Limb (tissue), 2 donors: ENCODE data around the gene IFNGR1.
"Not testable (repeated sequence)": the region's sequence is repeated elsewhere in the genome, so short reads cannot be mapped to it uniquely, and the experiment has no call there.

ENCODE experiments used
- DNase-seq, 2 donors: peaks; one replicate each; pipeline ENCODE4 v3.0.0-alpha.2; 2016; ENCODE audit errors: extremely low spot score in 2 of 2

IFNGR1 gene

DNA sequence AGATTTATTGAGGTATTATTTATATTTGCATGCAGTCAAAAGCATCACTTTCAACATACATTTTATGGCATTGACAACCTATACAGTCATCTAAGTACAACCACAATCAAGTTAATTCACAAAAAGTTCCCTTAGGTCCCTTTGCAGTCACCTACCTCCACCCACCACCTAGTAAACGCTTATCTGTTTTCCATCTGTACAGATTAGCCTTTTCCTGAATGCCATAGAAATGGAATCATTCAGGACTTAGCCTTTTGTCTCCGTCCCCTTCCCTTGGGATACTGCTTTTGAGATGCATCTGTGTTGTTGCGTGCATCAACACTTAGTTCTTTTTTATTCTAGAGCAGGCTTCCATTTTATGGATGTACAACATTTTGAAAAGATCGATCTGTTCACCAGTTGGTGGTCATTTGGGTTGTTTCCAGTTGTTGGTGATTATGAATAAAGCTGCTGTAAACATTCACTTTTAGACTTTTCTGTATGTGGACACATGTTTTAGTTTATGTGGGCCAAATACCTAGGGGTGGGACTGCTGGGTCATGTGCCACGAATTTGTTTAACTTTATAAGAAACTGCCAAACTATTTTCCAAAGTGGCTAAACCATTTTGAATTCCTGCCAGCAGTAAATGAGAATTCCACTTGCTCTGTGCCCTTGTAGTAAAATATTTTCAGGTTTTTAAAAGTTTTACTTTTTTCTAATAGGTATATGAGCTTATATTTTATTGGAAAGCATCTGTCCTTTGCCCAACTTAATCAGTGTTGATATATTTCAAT lies 17.6 kb upstream of the IFNGR1 start:
- DNase-seq = no peak

DNA sequence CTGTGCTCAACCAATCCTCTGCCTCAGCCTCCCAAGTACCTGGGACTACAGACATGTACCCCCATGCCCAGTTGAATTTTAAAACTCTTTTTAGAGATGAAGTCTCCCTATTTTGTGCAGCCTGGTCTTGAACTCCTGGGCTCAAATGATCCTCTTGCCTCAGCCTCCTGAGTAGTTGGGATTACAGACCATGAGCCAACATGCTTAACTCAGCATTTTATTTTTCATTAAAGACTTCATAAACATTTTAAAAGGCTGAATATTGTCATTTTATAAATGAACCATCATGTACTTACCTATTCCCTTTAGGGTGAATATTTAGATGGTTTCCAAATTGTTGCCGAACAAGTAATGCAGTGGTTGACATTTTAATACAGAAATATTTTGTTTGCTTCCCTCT lies 16.5 kb upstream of the IFNGR1 start:
- DNase-seq = no peak

DNA sequence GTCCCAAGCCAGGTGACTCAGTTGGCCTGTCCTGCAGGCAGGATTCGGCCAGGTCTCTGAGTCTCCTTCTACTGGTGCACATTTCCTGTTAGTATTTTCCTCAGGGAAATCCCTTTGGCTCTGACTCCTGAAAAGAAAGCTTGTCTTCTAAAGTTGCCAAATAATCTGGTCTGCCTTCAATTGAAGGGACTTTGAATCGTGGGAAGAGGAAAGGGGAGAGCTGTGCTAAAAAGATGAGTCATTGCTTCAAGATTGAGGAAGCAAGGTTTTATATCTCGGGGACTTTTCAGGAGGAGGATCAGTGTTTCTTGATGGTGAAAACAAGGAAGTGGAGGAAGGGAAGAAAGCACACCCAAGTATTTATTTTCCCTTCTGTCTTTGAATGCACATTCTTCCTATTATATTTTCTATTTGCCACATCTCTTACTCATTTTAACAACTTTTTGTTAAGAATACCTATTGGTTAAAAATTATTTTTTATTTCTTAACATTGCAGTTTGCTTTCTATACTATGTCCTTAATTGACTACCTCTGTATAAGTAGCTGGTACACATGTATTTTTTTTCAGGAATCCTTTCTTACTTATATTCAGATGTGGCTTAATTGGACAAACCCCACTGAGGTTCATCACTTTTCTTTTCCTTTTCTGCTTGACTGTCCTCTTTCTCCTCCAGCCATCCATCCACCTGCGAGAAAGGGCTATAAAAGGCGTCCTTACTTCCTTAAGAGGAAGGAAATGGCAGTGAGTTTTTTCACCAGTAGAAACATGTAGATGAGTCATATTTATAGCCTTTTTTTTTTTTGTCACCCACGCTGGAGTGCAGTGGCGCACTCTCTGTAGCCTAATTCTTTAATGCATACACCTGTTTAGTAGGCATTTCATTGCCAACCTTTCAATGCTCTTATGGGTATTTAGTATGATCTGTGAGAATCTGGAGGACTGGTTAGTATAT lies 15.0 kb upstream of the IFNGR1 start:
- peak in 1 of 2 donors; percentile 58 for DNase-seq

DNA sequence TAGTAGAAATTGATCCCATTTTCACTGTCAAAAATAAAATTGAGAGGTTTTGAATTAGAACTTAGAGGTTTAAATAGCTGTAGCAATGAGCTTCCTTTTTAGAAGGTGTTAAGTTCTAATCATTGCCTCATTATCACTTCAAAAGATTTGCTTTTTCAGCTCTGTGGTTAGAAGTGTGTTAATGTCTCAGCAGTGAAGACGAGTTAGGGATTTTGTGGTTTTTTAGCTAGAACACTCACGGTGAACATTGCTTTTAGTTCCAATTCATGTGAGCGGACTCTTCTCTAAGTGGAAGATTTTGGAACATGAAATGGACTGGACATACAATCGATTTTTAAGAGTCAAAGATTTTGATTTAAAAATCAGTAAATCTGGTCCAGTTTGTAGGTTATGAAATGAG lies 12.7 kb upstream of the IFNGR1 start:
- DNase-seq = no peak

DNA sequence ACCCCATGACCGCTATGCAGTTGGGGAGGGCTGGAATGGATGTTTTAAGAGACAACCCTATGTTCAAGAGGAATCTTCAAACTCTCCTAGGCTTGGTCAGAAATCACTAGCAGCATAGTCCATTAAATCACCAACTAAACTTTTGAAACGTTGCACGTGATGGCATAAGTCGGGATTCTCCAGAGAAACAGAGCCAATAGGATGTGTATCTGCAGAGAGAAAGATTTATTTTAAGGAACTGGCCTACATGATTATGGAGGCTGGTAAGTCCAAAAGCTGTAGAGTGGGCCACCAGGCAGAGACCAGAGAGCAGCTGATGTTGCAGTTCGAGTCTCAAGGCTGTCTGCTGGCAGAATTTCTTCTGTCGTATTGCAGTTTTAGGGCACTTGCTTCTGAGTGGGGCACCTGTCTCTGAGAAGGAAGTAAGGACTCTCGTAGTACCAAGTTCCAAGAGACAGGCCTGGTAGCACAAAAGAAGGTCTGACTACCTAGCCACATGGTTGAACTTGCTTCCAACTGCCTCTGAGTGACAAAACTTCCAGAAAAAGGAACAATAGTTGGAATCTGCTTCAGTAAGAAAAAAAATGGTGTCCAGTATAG lies 11.9 kb upstream of the IFNGR1 start:
- no peak for DNase-seq

DNA sequence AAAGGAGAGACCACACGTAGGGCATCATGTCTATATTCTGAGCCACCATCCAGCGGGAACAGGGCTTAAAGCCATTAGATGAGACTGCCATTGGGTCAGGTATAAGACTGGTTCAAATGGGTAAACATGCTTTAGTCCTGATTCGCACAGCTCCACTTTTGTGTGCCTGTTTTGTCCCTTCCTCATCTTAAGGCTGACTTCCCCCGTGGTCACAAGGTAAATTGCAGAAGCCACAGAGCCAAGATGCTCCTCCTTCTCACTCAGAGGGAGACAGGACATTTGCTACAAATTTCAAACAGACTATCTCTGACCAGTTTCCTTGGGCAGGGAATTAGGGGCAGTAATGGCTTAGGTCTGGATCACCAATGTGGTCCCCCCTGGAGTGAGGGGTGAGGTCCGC lies 11.4 kb upstream of the IFNGR1 start:
- DNase-seq = no peak

DNA sequence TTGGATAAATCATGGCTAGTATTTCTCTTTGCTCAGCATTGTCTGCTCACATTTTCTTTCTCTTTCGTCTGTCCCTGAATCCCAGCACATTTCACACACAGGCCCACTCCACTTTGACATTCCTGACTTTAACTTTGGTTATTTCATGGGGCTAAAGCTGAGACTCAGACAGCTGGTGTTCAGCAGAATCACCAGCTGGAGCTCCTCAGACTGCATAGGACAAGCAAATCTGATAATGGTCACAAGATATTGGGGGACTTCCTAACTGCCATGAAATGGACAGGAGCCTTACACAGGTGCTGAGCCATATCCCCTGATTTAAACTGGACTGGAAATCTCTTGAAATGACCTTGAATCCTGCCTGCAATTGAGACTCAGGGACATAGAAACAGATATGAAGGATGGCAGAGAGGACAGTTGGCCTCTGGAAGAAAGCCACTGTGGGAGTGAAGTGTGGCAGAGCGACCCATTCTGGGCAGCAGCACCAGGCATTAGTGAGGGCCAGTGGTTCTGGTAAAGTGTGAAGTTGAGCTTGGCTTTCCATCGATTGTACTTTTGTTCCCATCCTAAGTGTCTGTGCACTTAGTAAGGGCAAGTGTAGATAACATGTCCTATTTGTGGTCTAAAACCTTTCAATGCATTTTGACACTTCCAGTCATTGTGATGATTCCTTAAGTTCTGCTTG lies 10.0 kb upstream of the IFNGR1 start:
- no peak for DNase-seq

DNA sequence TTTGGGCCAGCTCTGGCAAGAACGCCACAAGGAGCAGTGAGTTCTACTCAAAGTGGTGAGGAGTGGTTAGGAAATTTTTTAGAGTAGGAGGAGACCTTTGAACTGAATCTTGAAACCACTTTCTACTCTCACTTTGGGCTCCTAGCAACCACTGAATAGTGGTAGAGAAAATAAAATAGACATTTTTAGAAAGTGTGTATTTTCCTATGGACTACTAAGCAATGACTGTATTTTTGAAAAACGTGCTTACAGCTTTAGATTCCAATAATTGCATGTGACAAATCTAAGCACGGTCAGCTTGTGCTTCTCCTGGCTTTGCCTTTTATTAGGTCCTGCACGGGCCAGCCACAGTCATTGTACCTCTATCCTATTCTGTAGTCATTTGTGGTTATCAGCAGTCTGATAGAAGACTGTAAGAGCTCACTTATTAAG lies 8.7 kb upstream of the IFNGR1 start:
- DNase-seq = no peak

DNA sequence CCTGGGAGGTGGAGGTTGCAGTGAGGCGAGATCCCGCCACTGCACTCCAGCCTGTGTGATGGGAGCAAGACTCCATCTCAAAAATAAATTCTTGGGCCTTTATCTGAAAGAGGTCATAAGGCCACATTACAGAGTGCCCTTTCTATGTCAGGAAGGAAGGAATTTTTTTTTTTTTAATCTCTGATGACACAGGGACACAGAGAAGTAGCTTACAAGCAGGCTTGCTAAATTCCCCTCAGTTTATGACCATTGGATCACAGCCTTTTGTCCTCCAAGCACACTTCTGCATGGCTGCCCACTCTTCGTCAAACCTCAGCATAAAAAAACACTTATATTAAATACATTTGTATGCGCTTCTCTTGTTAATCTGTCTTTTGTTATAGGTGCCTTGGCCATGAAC lies 7.5 kb upstream of the IFNGR1 start:
- DNase-seq = no peak

DNA sequence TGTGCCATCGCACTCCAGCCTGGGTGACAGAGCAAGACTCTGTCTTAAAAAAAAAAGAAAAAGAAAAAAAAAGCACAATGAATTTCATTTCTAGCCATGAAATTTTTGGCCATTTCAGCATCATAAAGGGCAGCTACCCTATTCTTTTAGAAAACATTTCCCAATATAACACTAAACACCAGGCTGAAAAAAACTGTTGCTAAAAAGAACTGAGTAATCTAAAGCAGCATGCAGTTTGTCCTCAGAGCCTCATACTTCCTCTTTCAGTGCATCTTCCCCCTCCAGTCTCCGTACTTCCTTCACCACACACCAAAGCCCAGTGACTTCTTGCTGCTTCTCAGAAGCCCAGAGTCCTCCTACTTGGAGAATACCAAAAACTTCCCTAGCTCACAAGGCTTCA lies 5.6 kb upstream of the IFNGR1 start:
- DNase-seq = no peak

DNA sequence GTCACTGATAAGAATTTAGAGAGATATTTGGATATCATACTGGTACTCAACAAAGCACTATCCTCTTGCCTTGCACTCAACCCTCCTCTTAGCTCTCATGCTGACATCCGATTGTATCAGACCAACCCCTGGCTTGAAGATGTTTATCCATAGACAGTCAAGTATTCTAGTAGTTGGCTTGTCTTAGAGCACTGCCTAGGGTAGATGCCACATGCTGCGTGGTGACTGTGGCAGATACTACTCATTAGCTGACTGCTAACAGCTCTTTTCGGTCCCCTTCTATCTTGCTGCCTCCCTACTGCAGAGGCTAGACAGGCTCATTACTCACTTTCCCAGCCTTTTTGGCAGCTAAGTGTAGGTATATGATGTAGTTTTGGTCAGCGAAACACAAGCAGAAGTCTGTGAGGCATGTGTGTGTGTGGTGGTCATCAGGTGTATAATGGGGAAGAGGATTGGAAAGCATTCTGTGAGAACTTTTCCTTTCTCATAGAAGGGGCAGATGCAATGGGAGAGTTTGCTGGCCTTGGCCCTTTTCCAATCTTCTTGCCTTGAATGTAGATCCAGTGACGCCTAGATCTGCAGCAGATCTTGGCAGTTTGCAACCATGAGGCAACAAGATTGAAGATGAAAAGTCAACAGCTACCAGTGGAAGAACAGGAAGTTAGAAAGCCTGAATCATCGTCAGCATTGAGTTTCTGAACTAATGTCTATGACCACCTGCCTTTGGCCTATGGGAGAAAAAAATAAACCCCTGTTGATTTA lies 4.4 kb upstream of the IFNGR1 start:
- DNase-seq = no peak

DNA sequence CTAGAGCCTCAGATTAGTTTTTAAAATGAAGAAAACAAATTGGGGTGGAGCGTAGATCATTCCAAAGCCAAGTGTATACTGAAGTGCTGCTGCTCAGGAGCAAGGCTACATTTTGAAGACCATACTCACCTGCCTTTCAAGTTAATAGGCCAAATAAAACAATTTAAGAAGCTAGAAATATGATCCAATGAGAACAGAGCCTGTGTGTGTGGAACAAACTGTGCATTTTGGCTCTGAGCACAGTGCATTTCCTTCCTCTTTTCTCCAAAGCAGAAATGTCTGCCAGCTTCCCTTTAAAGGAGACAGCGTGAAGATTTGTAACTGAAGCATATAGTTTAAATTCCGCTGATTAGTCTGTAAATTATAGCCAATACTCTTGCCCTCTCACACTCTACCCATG lies 3.2 kb upstream of the IFNGR1 start:
- DNase-seq = peak in 1 of 2 donors; percentile 37

DNA sequence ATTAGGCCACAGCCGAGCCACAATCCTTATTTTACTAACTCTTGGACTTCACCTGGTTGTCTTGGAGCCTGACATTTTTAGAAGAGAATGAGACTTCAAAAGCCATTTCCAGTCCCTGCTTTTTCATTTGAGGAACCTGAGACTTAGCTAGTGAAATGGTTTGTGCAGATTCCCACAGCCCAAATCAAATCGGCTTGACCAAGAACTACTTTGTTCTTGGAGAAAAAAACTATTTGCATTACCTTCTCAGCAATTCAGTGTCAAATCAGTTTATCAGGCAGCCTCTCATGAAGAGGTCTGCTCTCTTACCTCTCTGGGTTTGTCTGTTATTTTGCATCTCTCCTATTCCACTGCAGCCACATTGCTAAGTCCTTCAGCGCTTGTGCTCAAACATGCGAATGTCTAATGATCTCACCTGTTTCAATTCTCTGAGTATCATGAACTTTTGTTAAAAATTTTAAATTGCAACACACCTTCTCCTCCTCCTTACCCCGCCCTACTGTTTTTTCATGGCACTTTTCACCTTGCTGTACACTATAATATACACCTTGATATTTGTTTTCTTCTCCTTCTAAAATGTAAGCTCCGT lies 573 bp upstream of the IFNGR1 start:
- no peak for DNase-seq

DNA sequence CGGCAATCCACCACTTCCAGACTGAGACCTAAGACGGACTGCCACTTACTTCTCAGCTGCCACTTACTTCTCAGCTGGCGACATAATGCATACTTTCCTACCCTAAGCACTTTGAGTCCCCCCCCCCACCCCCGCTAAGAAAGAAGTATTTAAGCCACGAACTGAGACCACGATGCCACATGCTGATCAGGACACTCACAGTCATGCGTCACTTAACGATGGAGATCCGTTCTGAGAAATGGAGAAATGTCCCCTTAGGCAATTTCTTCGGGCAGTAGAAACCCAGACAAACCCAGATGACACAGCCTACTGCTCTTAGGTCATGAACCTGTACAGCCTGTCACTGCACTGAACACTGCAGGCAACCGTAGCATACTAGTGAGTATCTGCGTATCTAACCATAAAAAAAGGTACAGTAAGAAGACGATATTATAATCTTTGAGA lies 690 bp downstream of the IFNGR1 start:
- peak in 1 of 2 donors; percentile 41 for DNase-seq

DNA sequence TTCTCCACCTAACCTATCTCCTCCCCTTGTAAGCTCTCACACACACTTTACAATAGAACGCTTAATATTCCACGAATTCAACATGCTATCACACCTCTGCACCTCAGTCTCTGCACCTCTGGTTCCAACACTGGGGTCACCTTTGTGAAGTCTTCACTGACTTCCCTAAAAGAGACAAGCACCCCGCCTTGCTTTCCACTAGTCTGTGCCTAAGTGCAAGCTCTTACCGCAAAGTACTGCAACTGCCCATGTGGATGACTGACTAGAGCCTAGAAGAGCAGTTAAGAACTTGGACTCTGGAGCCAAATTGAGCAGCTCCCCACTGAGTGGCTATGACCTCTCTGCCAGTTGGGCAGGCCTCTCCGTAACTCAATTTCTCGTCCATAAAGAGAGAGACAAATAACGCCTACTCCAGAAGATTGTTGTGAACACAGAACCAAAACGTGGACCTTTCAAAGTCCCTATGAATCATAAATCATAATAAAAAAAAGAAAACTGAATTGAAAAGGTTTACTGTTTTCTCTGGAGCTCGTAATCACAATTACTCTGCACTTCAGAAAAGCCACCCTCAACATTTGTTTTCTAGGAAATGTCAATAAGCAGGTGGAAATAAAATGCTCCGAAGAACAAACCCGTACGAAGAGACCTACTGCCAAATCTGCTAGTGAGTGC lies 1.2 kb downstream of the IFNGR1 start:
- DNase-seq = no peak

DNA sequence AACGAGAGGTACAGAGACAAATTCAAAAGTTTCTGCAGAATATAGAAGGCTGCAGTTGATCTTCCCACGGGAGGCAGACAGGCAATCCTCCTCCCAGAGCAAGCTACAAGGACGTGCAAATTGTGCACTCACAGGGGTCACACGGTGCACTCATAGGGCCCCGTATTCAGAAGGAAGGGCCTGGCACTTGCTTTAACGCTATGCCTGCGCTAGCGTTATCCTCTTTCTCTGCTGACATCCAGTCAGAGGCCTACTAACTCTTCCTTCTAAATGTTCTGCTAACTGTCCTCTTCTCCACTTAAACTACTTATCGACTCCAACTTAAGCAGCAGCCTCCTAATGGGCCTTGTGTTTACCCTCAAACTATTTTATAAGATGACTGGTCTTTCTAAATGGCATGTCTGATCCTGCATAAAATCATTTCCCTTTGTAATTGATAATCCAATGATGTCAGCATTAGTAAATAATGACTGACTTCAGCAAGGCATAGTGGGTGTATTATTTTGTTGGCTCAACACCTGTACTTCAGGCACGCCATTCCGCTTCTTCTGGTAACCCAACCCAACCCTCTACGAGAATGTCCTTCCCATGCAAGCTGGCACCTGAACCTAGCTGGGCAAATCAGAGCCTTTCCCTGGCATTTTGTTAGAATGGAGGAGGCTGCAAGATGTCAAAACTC lies 2.2 kb downstream of the IFNGR1 start:
- no peak for DNase-seq

DNA sequence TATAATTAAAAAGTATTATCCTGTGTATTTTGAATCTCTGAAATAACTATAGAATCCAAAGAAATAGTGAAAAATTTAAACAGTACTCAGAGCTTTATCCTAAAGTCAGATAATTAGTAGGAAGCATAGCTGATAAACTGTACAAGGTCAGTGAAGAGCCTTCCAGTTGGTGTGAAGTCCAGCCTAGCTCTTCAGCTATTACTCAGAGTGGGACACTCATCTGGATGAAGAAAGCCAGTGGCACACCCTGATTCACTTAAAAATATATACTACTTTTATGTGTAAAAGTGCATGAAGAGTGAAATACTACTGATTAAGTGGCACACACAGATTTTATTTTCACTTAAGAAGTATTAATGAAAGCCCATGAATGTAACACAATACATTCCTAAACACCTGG lies 3.1 kb downstream of the IFNGR1 start:
- DNase-seq = no peak

DNA sequence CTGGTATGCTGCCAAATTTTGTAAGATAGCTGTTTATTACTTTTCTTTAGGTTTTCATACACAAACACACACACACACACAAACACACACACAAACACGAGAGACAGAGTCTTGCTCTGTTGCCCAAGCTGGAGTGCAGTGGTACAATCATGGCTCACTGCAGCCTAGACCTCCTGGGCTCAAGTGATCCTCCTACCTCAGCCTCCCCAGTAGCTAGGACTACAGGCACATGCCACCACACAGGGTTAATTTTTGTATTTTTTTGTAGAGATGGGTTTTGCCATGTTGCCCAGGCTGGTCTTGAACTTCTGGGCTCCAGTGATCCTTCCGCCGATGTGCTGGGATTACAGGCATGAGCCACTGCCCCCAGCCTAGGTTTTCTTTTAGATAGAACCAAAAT lies 3.6 kb downstream of the IFNGR1 start:
- DNase-seq = not testable (repeated sequence)

DNA sequence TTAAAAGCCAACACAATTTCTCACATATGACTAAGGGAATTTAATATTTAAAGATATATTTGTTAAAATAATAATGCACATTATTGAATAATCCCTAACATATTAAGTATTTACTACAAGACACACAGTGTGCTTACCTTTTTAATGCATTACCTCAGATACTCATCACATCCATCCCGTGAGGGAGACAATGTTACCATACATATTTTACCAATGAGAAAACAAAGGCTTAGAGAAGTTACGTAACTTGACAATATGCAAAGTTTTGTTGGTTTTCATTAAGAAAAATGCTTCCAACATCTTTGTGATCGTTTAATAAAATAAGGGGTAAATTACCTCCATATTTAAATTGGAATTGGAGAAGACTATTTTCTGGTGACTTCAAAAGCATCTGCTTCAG lies 4.3 kb downstream of the IFNGR1 start:
- no peak for DNase-seq
